ENCODE results near the gene ARHGAP22. TPM values are rescaled to one million over a fixed set of nuclear protein-coding genes. Genes with fewer than 3 reads are reported as not detected.

The ARHGAP22 gene
- total RNA-seq, 4 donors from 2014 or later: 7.7 to 16.5 (median 14.3) TPM

- DNase-seq (ENCODE audit: low spot score in 2 of 2): no peak
- Histone ChIP-seq H3K9me3 (peaks cover 0 to 5% (median 0%) of the 10 kb centered on the region in 4 donors), H3K27me3 (no peaks in the 10 kb centered on the region), H3K36me3 (no peaks in the 10 kb centered on the region), H3K4me3 (no peak overlapping the region), H3K27ac (no peak overlapping the region), H3K4me1 (no peaks in the 10 kb centered on the region)
- TF ChIP-seq, protein P1, sequence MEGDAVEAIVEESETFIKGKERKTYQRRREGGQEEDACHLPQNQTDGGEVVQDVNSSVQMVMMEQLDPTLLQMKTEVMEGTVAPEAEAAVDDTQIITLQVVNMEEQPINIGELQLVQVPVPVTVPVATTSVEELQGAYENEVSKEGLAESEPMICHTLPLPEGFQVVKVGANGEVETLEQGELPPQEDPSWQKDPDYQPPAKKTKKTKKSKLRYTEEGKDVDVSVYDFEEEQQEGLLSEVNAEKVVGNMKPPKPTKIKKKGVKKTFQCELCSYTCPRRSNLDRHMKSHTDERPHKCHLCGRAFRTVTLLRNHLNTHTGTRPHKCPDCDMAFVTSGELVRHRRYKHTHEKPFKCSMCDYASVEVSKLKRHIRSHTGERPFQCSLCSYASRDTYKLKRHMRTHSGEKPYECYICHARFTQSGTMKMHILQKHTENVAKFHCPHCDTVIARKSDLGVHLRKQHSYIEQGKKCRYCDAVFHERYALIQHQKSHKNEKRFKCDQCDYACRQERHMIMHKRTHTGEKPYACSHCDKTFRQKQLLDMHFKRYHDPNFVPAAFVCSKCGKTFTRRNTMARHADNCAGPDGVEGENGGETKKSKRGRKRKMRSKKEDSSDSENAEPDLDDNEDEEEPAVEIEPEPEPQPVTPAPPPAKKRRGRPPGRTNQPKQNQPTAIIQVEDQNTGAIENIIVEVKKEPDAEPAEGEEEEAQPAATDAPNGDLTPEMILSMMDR (IDR thresholded peaks at IDR 0.05): no peak
- no peak for TF ChIP-seq EP300 (IDR thresholded peaks at IDR 0.05)
- TF ChIP-seq POLR2A (IDR thresholded peaks at IDR 0.05): no peak
- 82 to 90% methylated on average over 3 of the region's 3 CpGs for WGBS, 2 donors
Observed at GRCh38 chr10:48536156-48536500, 68.7 kb downstream of the ARHGAP22 start.

GRCh38 chr10:48535416-48536155, 69.3 kb downstream of the ARHGAP22 start:
- Histone ChIP-seq H3K4me3 (no peak overlapping the region), H3K27ac (no peak overlapping the region), H3K9me3 (peaks cover 0 to 5% (median 0%) of the 10 kb centered on the region in 4 donors), H3K36me3 (no peaks in the 10 kb centered on the region), H3K27me3 (no peaks in the 10 kb centered on the region), H3K4me1 (no peaks in the 10 kb centered on the region)
- DNase-seq (ENCODE audit: low spot score in 2 of 2): no peak
- 91 to 92% methylated on average over 12 of the region's 12 CpGs for WGBS, 2 donors
- no peak for TF ChIP-seq EP300 (IDR thresholded peaks at IDR 0.05)
- no peak for TF ChIP-seq POLR2A (IDR thresholded peaks at IDR 0.05)
- TF ChIP-seq, protein P1 (IDR thresholded peaks at IDR 0.05): no peak

- H3K9me3 ChIP-seq: peaks cover 0 to 5% (median 0%) of the 10 kb centered on the region in 4 donors
- WGBS, 2 donors: 29 to 47% methylated on average over 8 of the region's 8 CpGs
- TF ChIP-seq EP300 (IDR thresholded peaks at IDR 0.05) (no peak), POLR2A (IDR thresholded peaks at IDR 0.05) (no peak)
- TF ChIP-seq, protein P1 (IDR thresholded peaks at IDR 0.05): no peak
- no peaks in the 10 kb centered on the region for H3K36me3 ChIP-seq
- H3K4me3 ChIP-seq: no peak overlapping the region
- H3K4me1 ChIP-seq: no peaks in the 10 kb centered on the region
- H3K27ac ChIP-seq: peak overlapping the region in 1 of 4 donors; percentile 9
- DNase-seq (ENCODE audit: low spot score in 2 of 2): no peak
- no peaks in the 10 kb centered on the region for H3K27me3 ChIP-seq
Observed at GRCh38 chr10:48533951-48534720, 70.7 kb downstream of the ARHGAP22 start.

DNA sequence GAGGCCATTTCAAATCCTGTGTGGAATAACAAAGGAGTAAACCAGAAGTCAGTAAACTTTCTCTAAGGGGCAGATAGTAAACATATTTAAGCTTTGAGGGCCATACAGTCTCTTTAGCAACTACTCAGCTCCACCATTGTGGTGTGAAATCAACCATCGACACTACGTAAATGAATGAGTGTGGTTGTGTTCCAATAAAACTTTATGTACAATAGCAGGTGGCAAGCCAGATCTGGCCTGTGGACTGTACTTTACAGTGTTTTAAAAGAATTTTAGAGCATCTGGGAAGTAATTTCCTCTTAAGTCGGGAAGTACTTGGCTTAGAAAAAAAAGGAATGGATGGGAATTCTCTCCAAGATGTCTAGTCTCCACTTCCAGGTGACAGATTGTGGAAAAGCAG, 71.3 kb downstream of the ARHGAP22 start:
- no peak for DNase-seq (ENCODE audit: low spot score in 2 of 2)
- Histone ChIP-seq H3K27ac (peak overlapping the region in 1 of 4 donors; percentile 9), H3K9me3 (peaks cover 0 to 5% (median 0%) of the 10 kb centered on the region in 4 donors), H3K4me1 (no peaks in the 10 kb centered on the region), H3K27me3 (no peaks in the 10 kb centered on the region), H3K4me3 (no peak overlapping the region), H3K36me3 (no peaks in the 10 kb centered on the region)
- 61 to 70% methylated on average over 3 of the region's 3 CpGs for WGBS, 2 donors
- TF ChIP-seq POLR2A (IDR thresholded peaks at IDR 0.05) (no peak), EP300 (IDR thresholded peaks at IDR 0.05) (no peak)
- TF ChIP-seq, protein P1 (IDR thresholded peaks at IDR 0.05): no peak

- no peak overlapping the region for H3K27ac ChIP-seq
- H3K36me3 ChIP-seq: no peaks in the 10 kb centered on the region
- no peak overlapping the region for H3K4me3 ChIP-seq
- no peak for DNase-seq (ENCODE audit: low spot score in 2 of 2)
- H3K4me1 ChIP-seq: peaks cover 0 to 2% (median 0%) of the 10 kb centered on the region in 4 donors
- peaks cover 0 to 5% (median 0%) of the 10 kb centered on the region in 4 donors for H3K9me3 ChIP-seq
- 41 to 46% methylated on average over 5 of the region's 5 CpGs for WGBS, 2 donors
- TF ChIP-seq, protein P1 (IDR thresholded peaks at IDR 0.05): no peak
- TF ChIP-seq EP300 (IDR thresholded peaks at IDR 0.05): no peak
- TF ChIP-seq POLR2A (IDR thresholded peaks at IDR 0.05): no peak
- H3K27me3 ChIP-seq: no peaks in the 10 kb centered on the region
Observed at GRCh38 chr10:48531486-48531885, 73.4 kb downstream of the ARHGAP22 start.

Data from tibial nerve (tissue), 4 donors.